Pons (tissue), 1 donor: ENCODE data around the gene TMEM107.
"Not testable (repeated sequence)": the region's sequence is repeated elsewhere in the genome, so short reads cannot be mapped to it uniquely, and the experiment has no call there.

Experiments used
- DNase-seq: peaks from one replicate; pipeline ENCODE4 v3.0.0-alpha.2; 2016; ENCODE audit warnings: low spot score

Gene TMEM107

GRCh38 chr17:8189711-8190477 is 13.7 kb upstream of the TMEM107 start, which contains the start of gene BORCS6:
TSS of gene BORCS6 (minus strand) at chr17:8190180. CDS start at chr17:8190140, 40 bp downstream.
- peak; percentile 99 for DNase-seq

- DNase-seq: no peak
These were observed 13.0 kb upstream of the TMEM107 start for GRCh38 chr17:8189041-8189710.

GRCh38 chr17:8188263-8188839 is 12.2 kb upstream of the TMEM107 start:
- DNase-seq: no peak

- peak; percentile 97 for DNase-seq
These were observed 11.5 kb upstream of the TMEM107 start for GRCh38 chr17:8187517-8188262.

- peak; percentile 96 for DNase-seq
These were observed 10.8 kb upstream of the TMEM107 start for GRCh38 chr17:8186787-8187516.

GRCh38 chr17:8186446-8186786 is 10.2 kb upstream of the TMEM107 start:
- no peak for DNase-seq

- DNase-seq: peak; percentile 81
These were observed 9.6 kb upstream of the TMEM107 start for GRCh38 chr17:8185582-8186445.

GRCh38 chr17:8176998-8177731 is 985 bp upstream of the TMEM107 start:
- DNase-seq: no peak

GRCh38 chr17:8175795-8176196 is 384 bp downstream of the TMEM107 start:
- no peak for DNase-seq

- DNase-seq: no peak
These were observed 2.3 kb downstream of the TMEM107 start for GRCh38 chr17:8173871-8174322.

GRCh38 chr17:8173056-8173870 is 2.9 kb downstream of the TMEM107 start:
- DNase-seq: peak; percentile 97

GRCh38 chr17:8170186-8170585 is 6.0 kb downstream of the TMEM107 start:
- DNase-seq: not testable (repeated sequence)

- no peak for DNase-seq
These were observed 8.7 kb downstream of the TMEM107 start for GRCh38 chr17:8167526-8167925.

- DNase-seq: no peak
These were observed 9.4 kb downstream of the TMEM107 start for GRCh38 chr17:8166731-8167130.

GRCh38 chr17:8164815-8165131 is 11.4 kb downstream of the TMEM107 start:
- DNase-seq: no peak

GRCh38 chr17:8163978-8164814 is 12.0 kb downstream of the TMEM107 start:
- DNase-seq: peak; percentile 61

GRCh38 chr17:8162997-8163977 is 12.9 kb downstream of the TMEM107 start:
- no peak for DNase-seq
